ENCODE data around the gene ZNF284. TPM values are rescaled to one million over a fixed set of nuclear protein-coding genes. Genes with fewer than 3 reads are reported as not detected.

The ZNF284 gene
- polyA plus RNA-seq, 1 experiment, result 1.6 TPM

- Histone ChIP-seq H3K9me3 (ENCODE audit: control insufficient read depth, insufficient read depth, low read length) (peaks cover 31% of the 10 kb centered on the region), H3K4me3 (ENCODE audit: low read depth, low read length) (no peak overlapping the region), H3K27me3 (ENCODE audit: control insufficient read depth, insufficient read depth, low read length) (no peaks in the 10 kb centered on the region), H3K27ac (ENCODE audit: low read depth, low read length) (no peak overlapping the region)
- no peak for TF ChIP-seq CTCF (IDR thresholded peaks at IDR 0.05; ENCODE audit: low read depth, low read length)
- ChIA-PET POLR2A (interaction anchor here (1.2 kb wide), 1 partner anchor 13 kb away, joined by 3 read pairs; the partner anchor contains the start of gene ZNF224), CTCF (no interaction called here)
- DNase-seq (ENCODE audit: low read depth, low spot score), result no peak
Measured at GRCh38 chr19:44107751-44108150, 35.8 kb downstream of the ZNF284 start.

- Histone ChIP-seq H3K9me3 (ENCODE audit: control insufficient read depth, insufficient read depth, low read length) (peaks cover 31% of the 10 kb centered on the region), H3K4me3 (ENCODE audit: low read depth, low read length) (no peak overlapping the region), H3K27ac (ENCODE audit: low read depth, low read length) (no peak overlapping the region), H3K27me3 (ENCODE audit: control insufficient read depth, insufficient read depth, low read length) (no peaks in the 10 kb centered on the region)
- no peak for DNase-seq (ENCODE audit: low read depth, low spot score)
- no peak for TF ChIP-seq CTCF (IDR thresholded peaks at IDR 0.05; ENCODE audit: low read depth, low read length)
- ChIA-PET POLR2A (no interaction called here), CTCF (no interaction called here)
Measured at GRCh38 chr19:44109458-44109857, 37.5 kb downstream of the ZNF284 start.

- Histone ChIP-seq H3K4me3 (ENCODE audit: low read depth, low read length) (peak overlapping the region; percentile 91), H3K27me3 (ENCODE audit: control insufficient read depth, insufficient read depth, low read length) (no peaks in the 10 kb centered on the region), H3K9me3 (ENCODE audit: control insufficient read depth, insufficient read depth, low read length) (peaks cover 20% of the 10 kb centered on the region), H3K27ac (ENCODE audit: low read depth, low read length) (peak overlapping the region; percentile 66)
- CTCF ChIA-PET, result interaction anchor here (0.7 kb wide), 1 partner anchor 120 kb away, joined by 3 read pairs; no protein-coding TSS in a partner anchor
- no peak for TF ChIP-seq CTCF (IDR thresholded peaks at IDR 0.05; ENCODE audit: low read depth, low read length)
- peak; percentile 67 for DNase-seq (ENCODE audit: low read depth, low spot score)
- POLR2A ChIA-PET, result interaction anchor here (1.3 kb wide), 1 partner anchor 18 kb away, joined by 3 read pairs; the partner anchor contains the start of gene ZNF224
Measured at GRCh38 chr19:44111910-44112463, 40.0 kb downstream of the ZNF284 start.

- ChIA-PET POLR2A (interaction anchor here (0.9 to 1.5 kb wide), 4 partner anchors 18 to 286 kb away, joined by 3 to 8 read pairs (median 5); partner anchors contain the start of genes ZNF226 and ZNF283), CTCF (no interaction called here)
- DNase-seq (ENCODE audit: low read depth, low spot score), result no peak
- Histone ChIP-seq H3K9me3 (ENCODE audit: control insufficient read depth, insufficient read depth, low read length) (peaks cover 12% of the 10 kb centered on the region), H3K4me3 (ENCODE audit: low read depth, low read length) (peak overlapping the region; percentile 91), H3K27me3 (ENCODE audit: control insufficient read depth, insufficient read depth, low read length) (no peaks in the 10 kb centered on the region), H3K27ac (ENCODE audit: low read depth, low read length) (peak overlapping the region; percentile 59)
- TF ChIP-seq CTCF (IDR thresholded peaks at IDR 0.05; ENCODE audit: low read depth, low read length), result no peak
Measured at GRCh38 chr19:44112802-44113137, 40.8 kb downstream of the ZNF284 start.

- CTCF ChIA-PET, result no interaction called here
- no peak; the same call in 1 of the 2 replicates for TF ChIP-seq CTCF (IDR thresholded peaks at IDR 0.05; ENCODE audit: low read depth, low read length)
- H3K27me3 ChIP-seq (ENCODE audit: control insufficient read depth, insufficient read depth, low read length), result no peaks in the 10 kb centered on the region
- POLR2A ChIA-PET, result interaction anchor here (0.9 to 1.5 kb wide), 5 partner anchors 18 to 286 kb away, joined by 3 to 8 read pairs (median 5); partner anchors contain the start of genes ZNF224, ZNF226 and ZNF283
- peaks cover 10% of the 10 kb centered on the region for H3K9me3 ChIP-seq (ENCODE audit: control insufficient read depth, insufficient read depth, low read length)
- H3K4me3 ChIP-seq (ENCODE audit: low read depth, low read length), result peak within 1 kb of the TSS; percentile 91
- H3K27ac ChIP-seq (ENCODE audit: low read depth, low read length), result peak within 1 kb of the TSS; percentile 82
- peak; percentile 96 for DNase-seq (ENCODE audit: low read depth, low spot score)
Measured at GRCh38 chr19:44113138-44113783, 41.3 kb downstream of the ZNF284 start, which contains the start of gene ZNF225. TSS of gene ZNF225 (plus strand) at chr19:44113399. CDS start at chr19:44115828, 2,429 bp downstream.

Data from AG04450 (cell line).